ENCODE results near the gene FOXO4. TPM values are rescaled to one million over a fixed set of nuclear protein-coding genes. Genes with fewer than 3 reads are reported as not detected.

The FOXO4 gene
- total RNA-seq, 1 experiment from 2014 or later = 48.3 TPM

DNA sequence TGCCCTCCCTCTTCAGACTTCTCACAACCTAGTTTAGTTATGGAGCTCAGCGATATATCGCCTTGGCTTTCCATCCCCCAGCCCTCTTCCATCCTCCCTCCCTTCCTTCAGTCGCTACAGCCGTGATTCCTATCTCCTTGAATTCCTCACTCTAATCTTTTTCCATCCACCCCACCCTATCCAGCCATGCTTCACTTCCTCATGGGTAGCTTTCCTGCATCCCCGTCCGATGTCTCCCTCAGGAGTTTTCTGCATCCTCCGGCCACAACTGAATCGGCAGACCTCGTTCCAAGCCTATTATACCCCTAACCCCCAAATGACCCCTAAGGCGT is 28.0 kb upstream of the FOXO4 start:
- ATAC-seq (no peak), DNase-seq (ENCODE audit: low spot score) (no peak)
- no peak for TF ChIP-seq HMGA2 (CRISPR knock-in tag; IDR thresholded peaks at IDR 0.05)
- TF ChIP-seq CBFB (CRISPR knock-in tag; IDR thresholded peaks at IDR 0.05; ENCODE audit: low read depth) = no peak
- no peak for TF ChIP-seq KAT7 (CRISPR knock-in tag; IDR thresholded peaks at IDR 0.05; ENCODE audit: borderline replicate concordance)
- TF ChIP-seq, protein P1, sequence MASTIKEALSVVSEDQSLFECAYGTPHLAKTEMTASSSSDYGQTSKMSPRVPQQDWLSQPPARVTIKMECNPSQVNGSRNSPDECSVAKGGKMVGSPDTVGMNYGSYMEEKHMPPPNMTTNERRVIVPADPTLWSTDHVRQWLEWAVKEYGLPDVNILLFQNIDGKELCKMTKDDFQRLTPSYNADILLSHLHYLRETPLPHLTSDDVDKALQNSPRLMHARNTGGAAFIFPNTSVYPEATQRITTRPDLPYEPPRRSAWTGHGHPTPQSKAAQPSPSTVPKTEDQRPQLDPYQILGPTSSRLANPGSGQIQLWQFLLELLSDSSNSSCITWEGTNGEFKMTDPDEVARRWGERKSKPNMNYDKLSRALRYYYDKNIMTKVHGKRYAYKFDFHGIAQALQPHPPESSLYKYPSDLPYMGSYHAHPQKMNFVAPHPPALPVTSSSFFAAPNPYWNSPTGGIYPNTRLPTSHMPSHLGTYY (CRISPR knock-in tag; IDR thresholded peaks at IDR 0.05) = no peak
- no peak for TF ChIP-seq USF2 (CRISPR knock-in tag; IDR thresholded peaks at IDR 0.05)
- TF ChIP-seq, protein P2, sequence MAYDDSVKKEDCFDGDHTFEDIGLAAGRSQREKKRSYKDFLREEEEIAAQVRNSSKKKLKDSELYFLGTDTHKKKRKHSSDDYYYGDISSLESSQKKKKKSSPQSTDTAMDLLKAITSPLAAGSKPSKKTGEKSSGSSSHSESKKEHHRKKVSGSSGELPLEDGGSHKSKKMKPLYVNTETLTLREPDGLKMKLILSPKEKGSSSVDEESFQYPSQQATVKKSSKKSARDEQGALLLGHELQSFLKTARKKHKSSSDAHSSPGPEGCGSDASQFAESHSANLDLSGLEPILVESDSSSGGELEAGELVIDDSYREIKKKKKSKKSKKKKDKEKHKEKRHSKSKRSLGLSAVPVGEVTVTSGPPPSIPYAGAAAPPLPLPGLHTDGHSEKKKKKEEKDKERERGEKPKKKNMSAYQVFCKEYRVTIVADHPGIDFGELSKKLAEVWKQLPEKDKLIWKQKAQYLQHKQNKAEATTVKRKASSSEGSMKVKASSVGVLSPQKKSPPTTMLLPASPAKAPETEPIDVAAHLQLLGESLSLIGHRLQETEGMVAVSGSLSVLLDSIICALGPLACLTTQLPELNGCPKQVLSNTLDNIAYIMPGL (CRISPR knock-in tag; IDR thresholded peaks at IDR 0.05) = no peak
- no peak for TF ChIP-seq SOX15 (CRISPR knock-in tag; IDR thresholded peaks at IDR 0.05)
- no peak for TF ChIP-seq AR (CRISPR knock-in tag; IDR thresholded peaks at IDR 0.05)
- TF ChIP-seq, protein P3, sequence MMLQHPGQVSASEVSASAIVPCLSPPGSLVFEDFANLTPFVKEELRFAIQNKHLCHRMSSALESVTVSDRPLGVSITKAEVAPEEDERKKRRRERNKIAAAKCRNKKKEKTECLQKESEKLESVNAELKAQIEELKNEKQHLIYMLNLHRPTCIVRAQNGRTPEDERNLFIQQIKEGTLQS (CRISPR knock-in tag; conservative IDR thresholded peaks at IDR 0.05) = no peak
- TF ChIP-seq SMAD3 (CRISPR knock-in tag; IDR thresholded peaks at IDR 0.05; ENCODE audit: borderline replicate concordance) = no peak
- no peak for TF ChIP-seq JUN (CRISPR knock-in tag; IDR thresholded peaks at IDR 0.05)
- no peak for TF ChIP-seq AFF4 (CRISPR knock-in tag; IDR thresholded peaks at IDR 0.05; ENCODE audit: borderline replicate concordance)
- TF ChIP-seq PRDM15 (CRISPR knock-in tag; IDR thresholded peaks at IDR 0.05) = no peak
- TF ChIP-seq ZNF671 (CRISPR knock-in tag; IDR thresholded peaks at IDR 0.05) = no peak
- TF ChIP-seq ZNF416 (CRISPR knock-in tag; IDR thresholded peaks at IDR 0.05) = no peak
- TF ChIP-seq, protein P4, sequence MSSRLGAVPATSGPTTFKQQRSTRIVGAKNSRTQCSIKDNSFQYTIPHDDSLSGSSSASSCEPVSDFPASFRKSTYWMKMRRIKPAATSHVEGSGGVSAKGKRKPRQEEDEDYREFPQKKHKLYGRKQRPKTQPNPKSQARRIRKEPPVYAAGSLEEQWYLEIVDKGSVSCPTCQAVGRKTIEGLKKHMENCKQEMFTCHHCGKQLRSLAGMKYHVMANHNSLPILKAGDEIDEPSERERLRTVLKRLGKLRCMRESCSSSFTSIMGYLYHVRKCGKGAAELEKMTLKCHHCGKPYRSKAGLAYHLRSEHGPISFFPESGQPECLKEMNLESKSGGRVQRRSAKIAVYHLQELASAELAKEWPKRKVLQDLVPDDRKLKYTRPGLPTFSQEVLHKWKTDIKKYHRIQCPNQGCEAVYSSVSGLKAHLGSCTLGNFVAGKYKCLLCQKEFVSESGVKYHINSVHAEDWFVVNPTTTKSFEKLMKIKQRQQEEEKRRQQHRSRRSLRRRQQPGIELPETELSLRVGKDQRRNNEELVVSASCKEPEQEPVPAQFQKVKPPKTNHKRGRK (CRISPR knock-in tag; IDR thresholded peaks at IDR 0.05; ENCODE audit: borderline replicate concordance) = no peak
- no peak for TF ChIP-seq CTCF (IDR thresholded peaks at IDR 0.05)
- Mint-ChIP-seq H3K27ac (peak overlapping the region; percentile 66; the same call in 1 of the 2 replicates), H3K36me3 (peaks cover 6% of the 10 kb centered on the region), H3K4me3 (peak overlapping the region; percentile 94), H3K9me3 (no peaks in the 10 kb centered on the region), H3K4me1 (peaks cover 7% of the 10 kb centered on the region), H3K27me3 (ENCODE audit: low read depth) (no peaks in the 10 kb centered on the region; the same call in 1 of the 2 replicates)
- POLR2A ChIA-PET = interaction anchor here (0.5 to 1.4 kb wide), 6 partner anchors 14 to 1034 kb away, joined by 3 to 11 read pairs (median 4); no protein-coding TSS in a partner anchor
- CTCF ChIA-PET = interaction anchor here (1.0 to 1.2 kb wide), 3 partner anchors 14 to 61 kb away, joined by 3 to 4 read pairs (median 3); no protein-coding TSS in a partner anchor
